ENCODE measurements around the gene GRIK2. TPM values are rescaled to one million over a fixed set of nuclear protein-coding genes. Genes with fewer than 3 reads are reported as not detected.

The GRIK2 gene
- total RNA-seq, 1 donor from 2014 or later, result not detected

DNA sequence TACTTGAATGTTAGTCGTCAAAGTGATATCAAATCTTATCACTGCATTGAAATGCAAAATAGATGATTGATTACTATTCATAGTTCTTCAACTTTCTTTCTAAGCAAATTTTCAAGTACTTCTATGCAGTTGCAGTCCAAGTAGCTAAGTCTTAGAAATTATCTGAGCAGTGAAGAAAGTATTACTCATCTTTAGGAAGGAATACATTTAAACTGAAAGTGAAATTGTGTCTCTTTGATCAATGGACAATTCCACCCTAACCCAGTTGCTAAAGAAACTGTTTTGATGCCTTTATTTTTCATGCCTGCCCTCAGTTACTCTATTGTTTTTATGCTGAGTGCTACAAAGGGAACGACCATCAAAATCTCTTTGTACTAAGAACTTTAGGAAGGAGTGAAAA, 337.4 kb downstream of the GRIK2 start:
- Mint-ChIP-seq H3K9me3 (no peaks in the 10 kb centered on the region), H3K27me3 (ENCODE audit: low read depth) (no peaks in the 10 kb centered on the region), H3K36me3 (ENCODE audit: low read depth) (no peaks in the 10 kb centered on the region), H3K27ac (no peak overlapping the region), H3K4me3 (ENCODE audit: low read depth) (no peak overlapping the region), H3K4me1 (ENCODE audit: low read depth) (peaks cover 5% of the 10 kb centered on the region)
- intact Hi-C loops (cut with micrococcal nuclease), result no loop called here
- DNase-seq (ENCODE audit: low spot score), result no peak

DNA sequence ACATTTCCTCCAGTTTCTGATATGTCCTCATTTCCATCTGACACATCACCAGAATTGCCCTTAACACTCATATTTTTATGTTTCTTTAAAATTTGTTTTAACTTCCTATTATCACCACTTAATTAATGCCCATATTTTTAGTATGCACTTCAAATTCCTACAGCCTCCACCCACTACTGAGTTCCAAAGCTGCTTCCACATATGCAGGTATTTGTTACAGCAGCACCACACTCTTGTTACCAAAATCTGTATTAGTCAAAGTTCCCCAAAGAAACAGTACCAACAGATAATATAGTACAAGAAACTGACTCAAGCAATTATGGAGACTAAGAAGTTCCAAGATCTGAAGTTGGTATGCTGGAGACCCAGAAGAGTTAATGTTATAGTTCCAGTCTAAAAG, 340.4 kb downstream of the GRIK2 start:
- Mint-ChIP-seq H3K27ac (no peak overlapping the region), H3K4me3 (ENCODE audit: low read depth) (no peak overlapping the region), H3K27me3 (ENCODE audit: low read depth) (no peaks in the 10 kb centered on the region), H3K9me3 (peaks cover 7% of the 10 kb centered on the region), H3K4me1 (ENCODE audit: low read depth) (peaks cover 5% of the 10 kb centered on the region), H3K36me3 (ENCODE audit: low read depth) (no peaks in the 10 kb centered on the region)
- DNase-seq (ENCODE audit: low spot score), result no peak
- intact Hi-C loops (cut with micrococcal nuclease), result no loop called here

DNA sequence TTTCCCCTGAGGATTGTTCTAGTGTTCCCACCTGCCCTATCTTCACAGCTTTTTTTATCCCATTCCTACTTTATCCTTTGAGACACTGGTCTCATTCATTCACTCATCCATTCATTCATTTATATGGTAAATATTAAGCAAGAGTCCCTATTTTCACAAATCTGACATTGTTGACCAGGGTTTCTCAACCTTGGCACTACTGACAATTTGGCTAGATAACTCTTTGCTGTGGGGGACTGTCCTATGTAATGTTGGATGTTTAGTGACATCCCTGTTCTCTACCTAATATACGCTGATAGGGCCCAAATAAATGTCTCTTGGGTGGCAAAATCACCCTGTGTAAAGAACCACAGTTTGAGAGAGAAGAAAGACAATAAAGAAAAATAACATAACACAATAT, 345.0 kb downstream of the GRIK2 start:
- Mint-ChIP-seq H3K9me3 (peaks cover 7% of the 10 kb centered on the region), H3K4me1 (ENCODE audit: low read depth) (no peaks in the 10 kb centered on the region)

DNA sequence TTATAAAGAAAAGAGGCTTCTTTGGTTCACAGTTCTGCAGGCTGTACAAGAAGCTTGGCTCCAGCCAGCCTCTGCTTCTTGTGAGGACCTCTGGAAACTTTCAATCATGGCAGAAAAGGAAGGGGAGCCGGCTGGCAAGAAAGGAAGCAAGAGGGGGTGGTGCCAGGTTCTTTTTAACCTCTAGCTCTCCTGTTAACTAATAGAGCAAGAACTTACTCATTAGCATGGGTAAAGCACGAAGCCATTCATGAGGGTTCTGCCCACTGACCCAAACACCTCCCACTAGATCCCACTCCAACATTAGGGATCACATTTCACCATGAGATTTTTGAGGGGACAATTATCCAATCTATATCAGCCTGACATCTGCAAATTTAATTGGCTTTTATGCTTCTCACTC, 347.1 kb downstream of the GRIK2 start:
- no peak for DNase-seq (ENCODE audit: low spot score)
- intact Hi-C loops (cut with micrococcal nuclease), result no loop called here
- Mint-ChIP-seq H3K4me1 (ENCODE audit: low read depth) (no peaks in the 10 kb centered on the region), H3K36me3 (ENCODE audit: low read depth) (no peaks in the 10 kb centered on the region), H3K9me3 (peaks cover 7% of the 10 kb centered on the region), H3K27ac (no peak overlapping the region), H3K4me3 (ENCODE audit: low read depth) (no peak overlapping the region), H3K27me3 (ENCODE audit: low read depth) (no peaks in the 10 kb centered on the region)

More for the DNA sequence above, 345.0 kb downstream of the GRIK2 start:
- intact Hi-C loops (cut with micrococcal nuclease), result no loop called here
- Mint-ChIP-seq H3K27me3 (ENCODE audit: low read depth) (no peaks in the 10 kb centered on the region), H3K27ac (no peak overlapping the region), H3K4me3 (ENCODE audit: low read depth) (no peak overlapping the region), H3K36me3 (ENCODE audit: low read depth) (no peaks in the 10 kb centered on the region)
- DNase-seq (ENCODE audit: low spot score), result no peak

GRCh38 chr6:101741474-101742171, 348.1 kb downstream of the GRIK2 start:
- no peak for DNase-seq (ENCODE audit: low spot score)
- H3K27me3 Mint-ChIP-seq (ENCODE audit: low read depth), result no peaks in the 10 kb centered on the region
- H3K27ac Mint-ChIP-seq, result no peak overlapping the region
- H3K4me3 Mint-ChIP-seq (ENCODE audit: low read depth), result no peak overlapping the region
- intact Hi-C loops (cut with micrococcal nuclease), result no loop called here
- peaks cover 6% of the 10 kb centered on the region for H3K9me3 Mint-ChIP-seq
- no peaks in the 10 kb centered on the region for H3K36me3 Mint-ChIP-seq (ENCODE audit: low read depth)
- no peaks in the 10 kb centered on the region for H3K4me1 Mint-ChIP-seq (ENCODE audit: low read depth)

GRCh38 chr6:101747160-101747559, 353.7 kb downstream of the GRIK2 start:
- Mint-ChIP-seq H3K27me3 (ENCODE audit: low read depth) (no peaks in the 10 kb centered on the region), H3K36me3 (ENCODE audit: low read depth) (no peaks in the 10 kb centered on the region), H3K9me3 (no peaks in the 10 kb centered on the region), H3K4me1 (ENCODE audit: low read depth) (no peaks in the 10 kb centered on the region), H3K27ac (no peak overlapping the region), H3K4me3 (ENCODE audit: low read depth) (no peak overlapping the region)
- no peak for DNase-seq (ENCODE audit: low spot score)
- intact Hi-C loops (cut with micrococcal nuclease), result no loop called here

DNA sequence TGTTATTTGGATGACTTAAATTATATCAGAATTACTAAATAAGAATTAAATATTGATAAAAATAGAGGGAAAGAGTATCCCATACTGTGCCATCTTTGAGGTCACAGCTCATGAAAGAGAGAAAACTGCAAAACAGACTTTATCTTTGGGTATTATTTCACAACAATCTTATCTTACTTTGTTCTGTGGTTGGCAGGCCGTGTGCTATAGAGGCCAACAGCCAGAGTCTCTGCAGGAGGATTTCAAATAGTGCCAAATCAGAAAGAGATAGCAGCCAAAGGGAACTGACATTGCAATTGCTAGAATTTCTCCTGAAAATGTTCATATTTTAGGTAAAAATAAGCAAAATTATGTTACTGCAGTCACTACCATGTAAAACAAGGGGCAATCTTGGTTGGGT, 354.2 kb downstream of the GRIK2 start:
- no peak for DNase-seq (ENCODE audit: low spot score)
- intact Hi-C loops (cut with micrococcal nuclease), result no loop called here
- Mint-ChIP-seq H3K27ac (no peak overlapping the region), H3K27me3 (ENCODE audit: low read depth) (no peaks in the 10 kb centered on the region), H3K4me1 (ENCODE audit: low read depth) (no peaks in the 10 kb centered on the region), H3K9me3 (no peaks in the 10 kb centered on the region), H3K4me3 (ENCODE audit: low read depth) (no peak overlapping the region), H3K36me3 (ENCODE audit: low read depth) (no peaks in the 10 kb centered on the region)

GRCh38 chr6:101755931-101756330, 362.4 kb downstream of the GRIK2 start:
- H3K4me1 Mint-ChIP-seq (ENCODE audit: low read depth), result no peaks in the 10 kb centered on the region
- DNase-seq (ENCODE audit: low spot score), result no peak
- no peak overlapping the region for H3K27ac Mint-ChIP-seq
- no peaks in the 10 kb centered on the region for H3K27me3 Mint-ChIP-seq (ENCODE audit: low read depth)
- H3K9me3 Mint-ChIP-seq, result no peaks in the 10 kb centered on the region
- intact Hi-C loops (cut with micrococcal nuclease), result no loop called here
- no peaks in the 10 kb centered on the region for H3K36me3 Mint-ChIP-seq (ENCODE audit: low read depth)
- H3K4me3 Mint-ChIP-seq (ENCODE audit: low read depth), result no peak overlapping the region

- no peak for DNase-seq (ENCODE audit: low spot score)
- H3K27ac Mint-ChIP-seq, result no peak overlapping the region
- H3K9me3 Mint-ChIP-seq, result no peaks in the 10 kb centered on the region
- H3K36me3 Mint-ChIP-seq (ENCODE audit: low read depth), result no peaks in the 10 kb centered on the region
- no peaks in the 10 kb centered on the region for H3K4me1 Mint-ChIP-seq (ENCODE audit: low read depth)
- intact Hi-C loops (cut with micrococcal nuclease), result no loop called here
- no peak overlapping the region for H3K4me3 Mint-ChIP-seq (ENCODE audit: low read depth)
- no peaks in the 10 kb centered on the region for H3K27me3 Mint-ChIP-seq (ENCODE audit: low read depth)
These were observed 364.9 kb downstream of the GRIK2 start for GRCh38 chr6:101758368-101758767.

DNA sequence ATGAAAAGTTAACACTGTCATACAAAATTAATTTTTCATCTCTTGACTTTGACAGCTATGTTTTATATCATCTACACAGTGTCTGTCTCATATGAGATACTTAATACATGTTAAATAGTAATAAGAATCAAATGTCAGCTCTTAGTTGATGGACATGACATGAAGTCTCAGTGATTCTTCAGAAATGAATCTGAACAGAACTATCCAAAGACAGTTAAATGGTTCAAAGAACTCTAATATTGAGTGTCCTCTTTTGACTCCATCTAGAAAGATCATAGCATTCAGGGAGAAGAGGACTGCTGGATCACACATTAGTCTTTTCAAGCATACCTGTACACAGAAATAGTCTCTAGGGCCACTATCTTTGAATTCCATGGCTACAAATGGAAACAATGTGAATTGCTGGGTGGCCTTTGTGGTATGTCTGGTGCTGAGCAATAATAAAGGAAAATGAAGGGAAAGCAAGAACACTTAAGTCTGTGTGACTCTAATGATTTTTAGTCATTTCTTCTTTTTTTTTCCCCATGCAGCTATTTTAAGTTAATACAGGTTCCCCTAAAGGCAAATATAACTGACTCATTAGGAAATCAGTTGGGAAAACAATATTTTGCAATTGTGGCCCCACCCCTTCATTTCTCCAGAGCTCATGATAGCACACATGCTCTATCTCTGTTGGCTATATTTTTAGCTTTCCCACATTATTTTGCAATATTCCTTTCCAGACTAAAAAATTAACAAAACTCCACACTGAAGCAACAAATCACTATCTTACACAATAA, 367.5 kb downstream of the GRIK2 start:
- Mint-ChIP-seq H3K9me3 (no peaks in the 10 kb centered on the region), H3K4me3 (ENCODE audit: low read depth) (no peak overlapping the region), H3K27me3 (ENCODE audit: low read depth) (no peaks in the 10 kb centered on the region), H3K4me1 (ENCODE audit: low read depth) (no peaks in the 10 kb centered on the region), H3K36me3 (ENCODE audit: low read depth) (no peaks in the 10 kb centered on the region), H3K27ac (no peak overlapping the region)
- DNase-seq (ENCODE audit: low spot score), result no peak
- intact Hi-C loops (cut with micrococcal nuclease), result no loop called here

GRCh38 chr6:101762851-101763250, 369.3 kb downstream of the GRIK2 start:
- no peak overlapping the region for H3K27ac Mint-ChIP-seq
- intact Hi-C loops (cut with micrococcal nuclease), result no loop called here
- no peak for DNase-seq (ENCODE audit: low spot score)
- no peaks in the 10 kb centered on the region for H3K4me1 Mint-ChIP-seq (ENCODE audit: low read depth)
- no peaks in the 10 kb centered on the region for H3K36me3 Mint-ChIP-seq (ENCODE audit: low read depth)
- no peaks in the 10 kb centered on the region for H3K9me3 Mint-ChIP-seq
- H3K27me3 Mint-ChIP-seq (ENCODE audit: low read depth), result no peaks in the 10 kb centered on the region
- no peak overlapping the region for H3K4me3 Mint-ChIP-seq (ENCODE audit: low read depth)

- H3K27ac Mint-ChIP-seq, result no peak overlapping the region
- no peaks in the 10 kb centered on the region for H3K9me3 Mint-ChIP-seq
- H3K36me3 Mint-ChIP-seq (ENCODE audit: low read depth), result no peaks in the 10 kb centered on the region
- DNase-seq (ENCODE audit: low spot score), result no peak
- H3K27me3 Mint-ChIP-seq (ENCODE audit: low read depth), result no peaks in the 10 kb centered on the region
- intact Hi-C loops (cut with micrococcal nuclease), result no loop called here
- no peaks in the 10 kb centered on the region for H3K4me1 Mint-ChIP-seq (ENCODE audit: low read depth)
- H3K4me3 Mint-ChIP-seq (ENCODE audit: low read depth), result no peak overlapping the region
These were observed 371.8 kb downstream of the GRIK2 start for GRCh38 chr6:101765281-101765680.

- H3K27ac Mint-ChIP-seq, result no peak overlapping the region
- no peak for DNase-seq (ENCODE audit: low spot score)
- H3K27me3 Mint-ChIP-seq (ENCODE audit: low read depth), result no peaks in the 10 kb centered on the region
- no peak overlapping the region for H3K4me3 Mint-ChIP-seq (ENCODE audit: low read depth)
- intact Hi-C loops (cut with micrococcal nuclease), result no loop called here
- no peaks in the 10 kb centered on the region for H3K4me1 Mint-ChIP-seq (ENCODE audit: low read depth)
- H3K9me3 Mint-ChIP-seq, result peaks cover 4% of the 10 kb centered on the region
- no peaks in the 10 kb centered on the region for H3K36me3 Mint-ChIP-seq (ENCODE audit: low read depth)
These were observed 376.6 kb downstream of the GRIK2 start for GRCh38 chr6:101770116-101770515.

All from activated T-helper 2 cell treated with anti-CD3 and anti-CD28 coated beads, Interferon-gamma antibody, Interleukin-2, Interleukin-4, amounts not matched to agents 10 μg/mL and 5 μg/mL and 100 μg/mL, durations not matched to agents 14 hours and 24 hours and 36 hours (primary cell).